HG02885 (cell line): ENCODE results near the gene CHD8.
"Not testable (repeated sequence)": the region's sequence is repeated elsewhere in the genome, so short reads cannot be mapped to it uniquely, and the experiment has no call there.

Experiments used
- ATAC-seq: cut with Tn5 transposase; IDR thresholded peaks from one replicate; pipeline ENCODE4 v1.9.1; 2021; ENCODE audit warnings: mild to moderate bottlenecking; ENCODE audit not compliant: unreplicated experiment, poor library complexity

The CHD8 gene

DNA sequence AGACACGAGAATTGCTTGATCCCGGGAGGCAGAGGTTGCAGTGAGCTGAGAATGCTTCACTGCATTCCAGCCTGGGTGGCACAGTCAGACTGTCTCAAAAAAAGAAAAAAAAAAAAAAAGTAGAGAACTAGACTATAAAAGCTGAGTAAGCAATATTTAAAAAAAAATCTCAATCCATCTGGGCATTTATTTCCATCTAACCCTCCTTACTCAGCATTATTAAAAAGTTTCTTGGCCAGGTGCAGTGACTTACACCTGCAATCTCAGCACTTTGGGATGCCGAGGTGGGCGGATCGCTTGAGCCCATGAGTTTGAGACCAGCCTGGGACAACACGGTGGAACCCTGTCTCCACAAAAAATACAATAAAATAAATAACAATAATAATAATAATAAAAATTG lies 76.6 kb downstream of the CHD8 start:
- ATAC-seq: no peak

GRCh38 chr14:21373980-21374379 lies 81.9 kb downstream of the CHD8 start:
- no peak for ATAC-seq

DNA sequence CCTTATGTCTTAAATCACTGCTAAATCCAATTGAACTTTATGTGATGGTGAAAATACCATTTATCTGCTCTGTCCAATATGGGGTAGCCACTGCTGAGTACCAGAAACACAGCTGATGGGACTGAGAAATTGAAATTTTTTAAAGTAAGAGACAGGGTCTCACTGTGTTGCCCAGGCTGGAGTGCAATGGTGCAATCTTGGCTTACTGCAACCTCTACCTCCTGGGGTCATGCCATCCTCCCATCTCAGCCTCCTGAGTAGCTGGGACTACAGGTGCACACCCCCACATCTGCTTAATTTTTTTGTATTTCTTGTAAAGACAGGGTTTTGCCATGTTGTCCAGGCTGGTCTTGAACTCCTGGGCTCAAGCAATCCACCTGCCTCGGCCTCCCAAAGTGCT lies 83.1 kb downstream of the CHD8 start:
- ATAC-seq: not testable (repeated sequence)

DNA sequence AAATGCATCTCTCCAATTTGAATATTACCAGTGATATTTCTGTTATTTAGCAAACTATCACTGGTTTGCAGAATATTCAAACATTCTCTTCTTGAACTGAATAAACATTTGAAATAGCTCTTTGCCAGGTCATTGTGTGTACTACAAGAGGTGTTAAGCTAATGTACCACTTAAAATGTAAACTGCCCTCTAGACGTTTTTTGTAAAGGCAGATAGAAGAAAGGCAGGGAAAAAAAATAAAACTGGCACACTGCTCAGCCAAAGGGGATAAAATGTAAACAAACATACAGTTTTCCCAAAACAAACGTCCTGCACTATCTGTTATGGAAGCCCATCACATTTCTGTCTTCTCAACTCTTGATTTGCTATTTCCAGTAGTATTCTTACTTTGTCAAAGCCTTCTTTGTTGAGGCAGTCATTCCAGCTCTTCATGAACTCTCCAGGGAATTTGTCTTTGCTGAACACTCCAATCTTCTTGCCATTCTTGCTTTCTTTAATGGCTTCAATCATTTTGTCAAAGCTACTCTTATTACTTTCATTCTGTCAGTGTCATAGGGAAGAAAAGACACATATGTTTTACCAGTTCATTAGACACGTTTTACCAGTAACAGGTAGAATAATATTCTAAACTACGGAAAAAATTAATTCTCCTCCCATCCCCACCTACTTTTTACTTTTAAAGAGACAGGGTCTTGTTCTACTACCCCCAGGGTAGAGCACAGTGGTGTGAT lies 85.8 kb downstream of the CHD8 start:
- ATAC-seq: no peak

DNA sequence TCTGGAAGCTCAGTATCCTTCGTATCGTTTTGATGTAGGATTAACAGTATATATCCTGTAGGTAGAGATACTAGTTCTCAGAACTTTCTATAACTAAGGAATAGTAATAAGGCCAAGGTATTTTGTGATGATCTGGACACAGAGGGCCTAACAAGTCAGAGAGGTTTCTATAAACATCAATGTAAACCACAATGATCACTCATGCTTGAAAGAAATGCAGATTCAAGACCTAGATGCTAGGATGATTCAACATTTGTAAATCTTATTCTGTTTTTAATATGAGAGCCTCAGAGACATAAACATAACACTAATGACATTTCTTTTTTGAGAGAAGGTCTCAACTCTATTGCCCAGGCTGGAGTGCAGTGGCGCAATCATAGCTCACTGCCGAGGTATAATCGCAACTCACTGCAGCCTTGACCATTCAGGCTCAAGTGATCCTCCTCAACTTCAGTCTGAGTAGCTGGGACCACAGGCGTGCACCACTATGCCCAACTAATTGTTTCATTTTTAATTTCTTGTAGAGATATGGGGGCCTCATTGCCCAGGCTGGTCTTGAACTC lies 88.3 kb downstream of the CHD8 start:
- ATAC-seq: no peak

- ATAC-seq: no peak
These were observed 99.4 kb downstream of the CHD8 start for GRCh38 chr14:21356511-21356910.

- peak; percentile 69 for ATAC-seq
These were observed 103.3 kb downstream of the CHD8 start for GRCh38 chr14:21352587-21352986.

DNA sequence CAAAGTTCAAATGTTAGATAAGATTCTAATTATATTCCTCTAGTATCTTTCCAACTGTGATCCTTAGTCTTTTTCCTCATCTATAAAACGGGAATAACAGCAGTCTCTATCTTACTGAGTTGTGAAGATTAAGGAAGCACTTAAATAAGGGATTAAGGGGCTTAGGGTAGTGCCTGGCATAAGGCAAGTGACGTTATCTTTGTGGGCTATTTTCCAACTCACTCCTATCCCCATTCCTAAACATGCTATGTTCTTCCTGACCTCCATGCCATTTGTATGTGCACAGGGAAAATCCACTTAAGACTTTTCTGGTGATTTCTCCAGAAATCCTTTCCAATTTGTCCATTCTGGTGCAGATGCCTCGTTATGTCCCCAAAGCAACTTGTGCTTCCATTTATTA lies 105.4 kb downstream of the CHD8 start:
- ATAC-seq: no peak

GRCh38 chr14:21347201-21347600 lies 108.7 kb downstream of the CHD8 start:
- no peak for ATAC-seq

DNA sequence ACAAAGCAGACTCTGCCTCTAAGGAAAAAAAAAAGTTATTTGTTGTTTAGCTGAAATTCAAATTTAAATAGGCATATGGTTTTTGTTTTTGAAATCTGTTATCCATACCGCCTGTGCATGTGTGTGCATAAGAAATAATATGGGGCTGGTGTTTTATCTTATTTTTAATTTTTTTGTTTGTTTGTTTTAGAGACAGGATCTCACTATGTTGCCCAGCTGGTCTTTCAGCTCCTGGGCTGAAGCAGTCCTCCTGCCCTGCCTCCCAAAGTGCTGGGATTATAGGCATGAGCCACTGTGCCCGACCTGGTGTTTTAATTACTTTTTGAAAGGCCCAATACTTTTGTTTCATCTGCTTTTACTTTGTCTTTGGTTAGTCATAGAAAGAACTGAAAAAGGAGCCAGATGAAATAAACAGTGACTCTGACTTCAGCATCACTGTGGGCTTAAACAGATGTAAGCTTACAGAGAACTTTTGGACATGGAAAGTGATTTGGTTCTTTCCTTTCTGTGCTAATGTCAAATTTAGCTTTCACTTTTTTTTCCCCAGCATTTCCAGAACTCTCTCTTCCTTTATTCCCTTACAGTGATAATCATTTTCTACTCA lies 109.3 kb downstream of the CHD8 start:
- no peak for ATAC-seq

DNA sequence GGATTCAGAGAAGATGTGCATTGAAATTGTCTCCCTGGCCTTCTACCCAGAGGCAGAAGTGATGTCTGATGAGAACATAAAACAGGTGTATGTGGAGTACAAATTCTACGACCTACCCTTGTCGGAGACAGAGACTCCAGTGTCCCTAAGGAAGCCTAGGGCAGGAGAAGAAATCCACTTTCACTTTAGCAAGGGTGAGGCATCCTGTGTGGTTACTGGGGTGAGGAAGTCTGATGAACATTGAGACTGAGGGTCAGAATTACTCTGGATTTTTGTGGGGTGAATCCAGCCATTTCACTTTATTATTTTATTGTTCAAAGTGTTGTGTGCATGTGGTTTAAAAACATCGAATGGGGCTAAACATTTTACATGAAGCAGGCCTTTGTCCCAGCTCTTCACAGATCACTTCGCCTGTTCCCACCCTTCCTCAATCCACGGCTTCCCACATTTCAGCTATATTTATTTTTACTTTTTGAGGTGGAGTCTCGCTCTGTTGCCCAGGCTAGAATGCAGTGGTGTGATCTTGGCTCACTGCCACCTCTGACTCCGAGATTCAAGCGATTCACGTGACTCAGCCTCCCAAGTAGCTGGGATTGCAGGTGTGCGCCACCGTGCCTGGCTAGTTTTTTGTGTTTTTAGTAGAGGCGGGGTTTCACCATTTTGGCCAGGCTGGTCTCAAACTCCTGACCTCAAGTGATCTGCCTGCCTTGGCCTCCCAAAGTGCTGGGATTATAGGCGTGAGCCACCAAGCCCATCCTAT lies 112.7 kb downstream of the CHD8 start:
- no peak for ATAC-seq
